Endothelial cell (in vitro differentiated cells): ENCODE results near the gene DPAGT1. TPM values are rescaled to one million over a fixed set of nuclear protein-coding genes. Genes with fewer than 3 reads are reported as not detected.

ENCODE experiments used
- DNase-seq: peaks from one replicate; pipeline ENCODE4 v3.0.0; 2021; ENCODE audit warnings: low spot score
- H3K27ac Mint-ChIP-seq: one replicate; pipeline ENCODE4 v1.8.0; 2021; ENCODE audit warnings: mixed read lengths, inconsistent platforms; ENCODE audit not compliant: unreplicated experiment
- H3K27me3 Mint-ChIP-seq: one replicate; pipeline ENCODE4 v1.8.0; 2021; ENCODE audit warnings: mild to moderate bottlenecking, moderate library complexity, mixed read lengths, inconsistent platforms; ENCODE audit not compliant: unreplicated experiment
- H3K36me3 Mint-ChIP-seq: one replicate; pipeline ENCODE4 v1.8.0; 2021; ENCODE audit warnings: mild to moderate bottlenecking, low read depth, mixed read lengths, inconsistent platforms; ENCODE audit not compliant: unreplicated experiment
- H3K4me1 Mint-ChIP-seq: one replicate; pipeline ENCODE4 v1.8.0; 2021; ENCODE audit warnings: mild to moderate bottlenecking, mixed read lengths, inconsistent platforms; ENCODE audit not compliant: unreplicated experiment
- H3K4me3 Mint-ChIP-seq: one replicate; pipeline ENCODE4 v1.8.0; 2021; ENCODE audit warnings: mild to moderate bottlenecking, mixed read lengths, inconsistent platforms; ENCODE audit not compliant: unreplicated experiment
- H3K9me3 Mint-ChIP-seq: one replicate; pipeline ENCODE4 v1.8.0; 2021; ENCODE audit warnings: mixed read lengths, inconsistent platforms; ENCODE audit not compliant: unreplicated experiment
- CTCF ChIP-seq: fragments of 200-600 bp; sonication (generic); IDR thresholded peaks from one replicate; pipeline ENCODE4 v1.5.0; 2021; ENCODE audit warnings: antibody characterized with exemption; ENCODE audit not compliant: unreplicated experiment
- total RNA-seq: library from RNA; stranded (reverse); fragmentation: NEBNext Ultra II Directional; extraction: Animal tissue kit (Norgen Biotek cat#: 25700); gene quantifications from one replicate; pipeline ENCODE4 v1.2.1, GENCODE V29; 2021; ENCODE audit not compliant: unreplicated experiment

The DPAGT1 gene
- total RNA-seq, 1 donor from 2014 or later = 53.2 TPM

GRCh38 chr11:119052163-119052814 lies 49.4 kb downstream of the DPAGT1 start:
- DNase-seq = no peak
- Mint-ChIP-seq H3K9me3 (no peaks in the 10 kb centered on the region), H3K27me3 (peaks cover 11% of the 10 kb centered on the region), H3K36me3 (peaks cover 66% of the 10 kb centered on the region), H3K4me3 (peak overlapping the region; percentile 79), H3K27ac (no peak overlapping the region), H3K4me1 (peaks cover 8% of the 10 kb centered on the region)
- TF ChIP-seq CTCF = no peak

- no peak overlapping the region for H3K27ac Mint-ChIP-seq
- no peak for DNase-seq
- H3K36me3 Mint-ChIP-seq = peaks cover 70% of the 10 kb centered on the region
- peaks cover 8% of the 10 kb centered on the region for H3K4me1 Mint-ChIP-seq
- H3K27me3 Mint-ChIP-seq = peaks cover 12% of the 10 kb centered on the region
- H3K9me3 Mint-ChIP-seq = no peaks in the 10 kb centered on the region
- H3K4me3 Mint-ChIP-seq = no peak overlapping the region
- no peak for TF ChIP-seq CTCF
Observed at GRCh38 chr11:119051440-119052162, 50.1 kb downstream of the DPAGT1 start.

GRCh38 chr11:119049081-119049480 lies 52.6 kb downstream of the DPAGT1 start:
- peak overlapping the region; percentile 48 for H3K4me3 Mint-ChIP-seq
- no peak for DNase-seq
- no peak overlapping the region for H3K27ac Mint-ChIP-seq
- H3K27me3 Mint-ChIP-seq = peaks cover 8% of the 10 kb centered on the region
- H3K36me3 Mint-ChIP-seq = peaks cover 73% of the 10 kb centered on the region
- H3K9me3 Mint-ChIP-seq = no peaks in the 10 kb centered on the region
- no peaks in the 10 kb centered on the region for H3K4me1 Mint-ChIP-seq
- TF ChIP-seq CTCF = no peak

- H3K27me3 Mint-ChIP-seq = peaks cover 8% of the 10 kb centered on the region
- H3K9me3 Mint-ChIP-seq = no peaks in the 10 kb centered on the region
- DNase-seq = no peak
- H3K36me3 Mint-ChIP-seq = peaks cover 71% of the 10 kb centered on the region
- H3K4me3 Mint-ChIP-seq = peak overlapping the region; percentile 48
- H3K4me1 Mint-ChIP-seq = no peaks in the 10 kb centered on the region
- TF ChIP-seq CTCF = no peak
- H3K27ac Mint-ChIP-seq = no peak overlapping the region
Observed at GRCh38 chr11:119048644-119049043, 53.0 kb downstream of the DPAGT1 start.

GRCh38 chr11:119047205-119047604 lies 54.4 kb downstream of the DPAGT1 start:
- Mint-ChIP-seq H3K4me1 (no peaks in the 10 kb centered on the region), H3K4me3 (peak overlapping the region; percentile 34), H3K27me3 (peaks cover 8% of the 10 kb centered on the region), H3K36me3 (peaks cover 57% of the 10 kb centered on the region), H3K9me3 (no peaks in the 10 kb centered on the region), H3K27ac (no peak overlapping the region)
- TF ChIP-seq CTCF = no peak
- DNase-seq = no peak
